SK-N-SH (cell line): Measurements from ENCODE around the gene KCNV2. TPM values are rescaled to one million over a fixed set of nuclear protein-coding genes. Genes with fewer than 3 reads are reported as not detected.

ENCODE experiments used
- CTCF ChIA-PET: fragments of 300-600, 350-600 bp; formaldehyde crosslinking; extraction: SDS; loops from one replicate; lab custom pipeline; 2021; lab: Yijun Ruan, JAX
- POLR2A ChIA-PET: fragments of 350-600 bp; sonication (Branson Sonifier 250); formaldehyde crosslinking; extraction: SDS; loops from one replicate; lab custom pipeline; 2020; ENCODE audit warnings: antibody characterized with exemption, inconsistent platforms; lab: Yijun Ruan, JAX
- DNase-seq: peaks from one replicate; pipeline ENCODE4 v3.0.0; 2012
- H2AFZ ChIP-seq: fragments of 200-600 bp; sonication (generic); 2 replicates; pipeline ENCODE4 v1.8.1; 2016; ENCODE audit warnings: antibody characterized with exemption, mild to moderate bottlenecking, low read depth
- H3F3A ChIP-seq: fragments of 200-600 bp; sonication (generic); replicated peaks from 2 replicates; pipeline ENCODE3; 2016; ENCODE audit warnings: antibody characterized with exemption, mild to moderate bottlenecking; ENCODE audit not compliant: insufficient read depth
- H3K27ac ChIP-seq, 2 experiments: fragments of 200-500 bp in 1 of 2; fragments of 200-600 bp in 1 of 2; sonication (Bioruptor generic) in 1 of 2; sonication (generic), shearing (Covaris generic) in 1 of 2; 2 replicates each; pipeline versions ENCODE4 v1.5.1 to v1.6.1; 2014 to 2016; ENCODE audit warnings: low read depth in 2 of 2, inconsistent platforms in 1 of 2, low read length in 1 of 2, mild to moderate bottlenecking in 1 of 2, mixed read lengths in 1 of 2
- H3K27me3 ChIP-seq: fragments of 200-600 bp; sonication (generic), shearing (Covaris generic); 2 replicates; pipeline ENCODE4 v1.6.1; 2016; ENCODE audit warnings: mixed run types; ENCODE audit not compliant: insufficient read depth
- H3K36me3 ChIP-seq, 2 experiments: fragments of 200-500 bp in 1 of 2; fragments of 200-600 bp in 1 of 2; sonication (Bioruptor generic) in 1 of 2; sonication (generic) in 1 of 2; replicated peaks in 1 of 2; 2 replicates each; pipeline versions ENCODE3 to v1.5.1; 2014 to 2016; ENCODE audit warnings: low read length in 1 of 2, mild to moderate bottlenecking in 1 of 2; ENCODE audit not compliant: insufficient read depth in 2 of 2, control insufficient read depth in 1 of 2
- H3K4me1 ChIP-seq, 2 experiments: fragments of 200-500 bp in 1 of 2; fragments of 200-600 bp in 1 of 2; sonication (Bioruptor generic) in 1 of 2; sonication (generic), shearing (Covaris generic) in 1 of 2; 2 replicates each; pipeline versions ENCODE4 v1.5.1 to v1.6.1; 2014 to 2016; ENCODE audit warnings: low read depth in 1 of 2, low read length in 1 of 2, mixed run types in 1 of 2; ENCODE audit not compliant: insufficient read depth in 2 of 2, control insufficient read depth in 1 of 2
- H3K4me2 ChIP-seq: fragments of 200-600 bp; sonication (generic), shearing (Covaris generic); 2 replicates; pipeline ENCODE4 v1.6.1; 2017; ENCODE audit warnings: mixed run types
- H3K4me3 ChIP-seq, 2 experiments: fragments of 200-500 bp in 1 of 2; fragments of 200-600 bp in 1 of 2; sonication (Bioruptor generic) in 1 of 2; sonication (generic), shearing (Covaris generic) in 1 of 2; 2 replicates each; pipeline versions ENCODE4 v1.5.1 to v1.8.1; 2014 to 2016; ENCODE audit warnings: low read depth in 2 of 2, inconsistent platforms in 1 of 2, low read length in 1 of 2, mild to moderate bottlenecking in 1 of 2, mixed read lengths in 1 of 2, moderate library complexity in 1 of 2
- H3K79me2 ChIP-seq: fragments of 200-600 bp; sonication (generic); 2 replicates; pipeline ENCODE4 v1.8.1; 2017; ENCODE audit warnings: mild to moderate bottlenecking; ENCODE audit not compliant: insufficient read depth
- H3K9ac ChIP-seq: fragments of 200-600 bp; sonication (generic); 2 replicates; pipeline ENCODE4 v1.6.1; 2017; ENCODE audit warnings: mixed run types
- H3K9me2 ChIP-seq: fragments of 200-600 bp; sonication (generic); 2 replicates; pipeline ENCODE4 v1.6.1; 2017; ENCODE audit warnings: mixed run types
- H3K9me3 ChIP-seq: fragments of 200-600 bp; sonication (generic); 2 replicates; pipeline ENCODE4 v1.6.1; 2017; ENCODE audit warnings: mixed run types, mild to moderate bottlenecking, moderate library complexity
- H4K20me1 ChIP-seq: fragments of 200-600 bp; sonication (generic); 2 replicates; pipeline ENCODE4 v1.6.1; 2017; ENCODE audit warnings: mild to moderate bottlenecking, mixed run types; ENCODE audit not compliant: insufficient read depth
- CHD2 ChIP-seq: fragments of 150-350 bp; IDR thresholded peaks from 2 replicates; pipeline ENCODE4 v1.6.1; 2018; ENCODE audit warnings: low read length; ENCODE audit not compliant: partially characterized antibody
- CTCF ChIP-seq: fragments of 200-600 bp; sonication (generic); IDR thresholded peaks from 2 replicates; pipeline ENCODE4 v1.6.1; 2017; ENCODE audit warnings: antibody characterized with exemption, mild to moderate bottlenecking, moderate library complexity
- FOSL2 ChIP-seq: IDR thresholded peaks from 2 replicates; pipeline ENCODE4 v1.4.0; 2012; ENCODE audit warnings: low read depth, mild to moderate bottlenecking, moderate library complexity, borderline replicate concordance
- GABPA ChIP-seq: IDR thresholded peaks from 2 replicates; pipeline ENCODE4 v1.4.0; 2012; ENCODE audit warnings: low read depth, mild to moderate bottlenecking
- JUND ChIP-seq: IDR thresholded peaks from 2 replicates; pipeline ENCODE4 v1.4.0; 2012
- MXI1 ChIP-seq: IDR thresholded peaks from 2 replicates; pipeline ENCODE4 v1.6.1; 2012; ENCODE audit warnings: mild to moderate bottlenecking, low read depth, low read length, improper control_type of control experiment
- NFIC ChIP-seq: IDR thresholded peaks from 2 replicates; pipeline ENCODE4 v1.4.0; 2012; ENCODE audit warnings: borderline replicate concordance
- RAD21 ChIP-seq: IDR thresholded peaks from 2 replicates; pipeline ENCODE4 v1.6.1; 2012; ENCODE audit warnings: mild to moderate bottlenecking, low read length
- SMC3 ChIP-seq: IDR thresholded peaks from 2 replicates; pipeline ENCODE4 v1.6.1; 2012; ENCODE audit warnings: low read depth, low read length, improper control_type of control experiment
- USF1 ChIP-seq: IDR thresholded peaks from 2 replicates; pipeline ENCODE4 v1.4.0; 2012; ENCODE audit warnings: low read depth, borderline replicate concordance
- ZBTB33 ChIP-seq: IDR thresholded peaks from 2 replicates; pipeline ENCODE4 v1.4.0; 2012; ENCODE audit warnings: low read depth, borderline replicate concordance
- WGBS: methylation state at CpG from one replicate; pipeline ENCODE4 v1.1.6; 2017; ENCODE audit warnings: low lambda C conversion rate; 5-methylcytosine and 5-hydroxymethylcytosine counted together
- polyA plus RNA-seq, 3 experiments: library from polyadenylated mRNA; depleted of rRNA; stranded (reverse); fragments of >200 nt; gene quantifications; 2 replicates each; pipeline ENCODE4 v1.2.3, GENCODE V29; 2012
- TF ChIP-seq, protein P1 (sequence below): IDR thresholded peaks from 2 replicates; pipeline ENCODE4; 2012
- TF ChIP-seq, protein P2 (sequence below): fragments of 150-350 bp; IDR thresholded peaks from 2 replicates; pipeline ENCODE4 v1.6.1; 2016; ENCODE audit warnings: mild to moderate bottlenecking, low read depth, low read length

The KCNV2 gene
- polyA plus RNA-seq, 1 of the 3 experiments (the other 2 are of a cell fraction): not detected

DNA sequence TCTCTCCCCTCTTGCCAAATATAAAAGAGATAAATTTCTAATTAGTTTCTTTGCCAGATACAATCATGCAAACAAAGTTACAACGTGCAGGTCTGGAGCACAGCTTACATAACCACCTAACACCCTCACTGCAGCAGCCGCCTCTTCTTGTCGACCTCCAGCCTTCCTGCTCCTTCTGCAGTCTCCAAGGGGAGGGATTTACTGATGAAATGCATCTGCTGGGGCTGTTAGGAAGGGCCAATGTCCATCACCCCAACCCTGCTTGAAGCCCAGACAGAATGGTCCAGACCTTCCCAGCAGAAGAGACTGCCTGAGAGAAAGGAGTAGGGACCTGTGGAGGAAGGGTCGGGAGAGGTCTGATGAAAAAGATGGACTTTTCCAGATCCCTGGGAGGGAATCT is 15.2 kb downstream of the KCNV2 start:
- Histone ChIP-seq H3K27me3 (no peaks in the 10 kb centered on the region), H3K79me2 (no peaks in the 10 kb centered on the region), H3K4me2 (no peak overlapping the region), H3K9me2 (no peaks in the 10 kb centered on the region), H3K4me3 (no peak overlapping the region), H3F3A (no peaks in the 10 kb centered on the region), H3K4me1 (peaks cover 7% of the 10 kb centered on the region in 2 experiments; a peak in 1 of 4 replicates), H4K20me1 (no peaks in the 10 kb centered on the region), H2AFZ (no peak overlapping the region), H3K9me3 (no peaks in the 10 kb centered on the region), H3K27ac (no peak overlapping the region), H3K36me3 (no peaks in the 10 kb centered on the region), H3K9ac (no peak overlapping the region)
- ChIA-PET CTCF (interaction anchor here (1.0 to 1.5 kb wide), 4 partner anchors 11 to 600 kb away, joined by 3 to 5 read pairs (median 4); partner anchors contain the start of gene KCNV2), POLR2A (no interaction called here)
- DNase-seq: no peak
- no peak for TF ChIP-seq GABPA
- TF ChIP-seq USF1: no peak
- TF ChIP-seq NFIC: no peak
- no peak for TF ChIP-seq CTCF
- TF ChIP-seq ZBTB33: no peak
- no peak for TF ChIP-seq RAD21
- TF ChIP-seq JUND: no peak
- no peak for TF ChIP-seq MXI1
- WGBS: 79% methylated on average over 4 of the region's 4 CpGs

GRCh38 chr9:2740616-2741015 is 23.3 kb downstream of the KCNV2 start:
- H3F3A ChIP-seq: no peaks in the 10 kb centered on the region
- CTCF ChIA-PET: interaction anchor here (3.2 kb wide), 1 partner anchor 12 kb away, joined by 30 read pairs; no protein-coding TSS in a partner anchor
- H3K9me3 ChIP-seq: no peaks in the 10 kb centered on the region
- no peak overlapping the region for H3K27ac ChIP-seq
- H3K27me3 ChIP-seq: no peaks in the 10 kb centered on the region
- no peaks in the 10 kb centered on the region for H3K9me2 ChIP-seq
- no peak for TF ChIP-seq FOSL2
- no peak for TF ChIP-seq SMC3
- TF ChIP-seq, protein P1, sequence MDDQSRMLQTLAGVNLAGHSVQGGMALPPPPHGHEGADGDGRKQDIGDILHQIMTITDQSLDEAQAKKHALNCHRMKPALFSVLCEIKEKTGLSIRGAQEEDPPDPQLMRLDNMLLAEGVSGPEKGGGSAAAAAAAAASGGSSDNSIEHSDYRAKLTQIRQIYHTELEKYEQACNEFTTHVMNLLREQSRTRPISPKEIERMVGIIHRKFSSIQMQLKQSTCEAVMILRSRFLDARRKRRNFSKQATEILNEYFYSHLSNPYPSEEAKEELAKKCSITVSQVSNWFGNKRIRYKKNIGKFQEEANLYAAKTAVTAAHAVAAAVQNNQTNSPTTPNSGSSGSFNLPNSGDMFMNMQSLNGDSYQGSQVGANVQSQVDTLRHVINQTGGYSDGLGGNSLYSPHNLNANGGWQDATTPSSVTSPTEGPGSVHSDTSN: no peak
- TF ChIP-seq USF1: no peak
- no peak for TF ChIP-seq CHD2
- no peak for TF ChIP-seq GABPA
- TF ChIP-seq, protein P2, sequence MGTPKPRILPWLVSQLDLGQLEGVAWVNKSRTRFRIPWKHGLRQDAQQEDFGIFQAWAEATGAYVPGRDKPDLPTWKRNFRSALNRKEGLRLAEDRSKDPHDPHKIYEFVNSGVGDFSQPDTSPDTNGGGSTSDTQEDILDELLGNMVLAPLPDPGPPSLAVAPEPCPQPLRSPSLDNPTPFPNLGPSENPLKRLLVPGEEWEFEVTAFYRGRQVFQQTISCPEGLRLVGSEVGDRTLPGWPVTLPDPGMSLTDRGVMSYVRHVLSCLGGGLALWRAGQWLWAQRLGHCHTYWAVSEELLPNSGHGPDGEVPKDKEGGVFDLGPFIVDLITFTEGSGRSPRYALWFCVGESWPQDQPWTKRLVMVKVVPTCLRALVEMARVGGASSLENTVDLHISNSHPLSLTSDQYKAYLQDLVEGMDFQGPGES: no peak
- H3K36me3 ChIP-seq: peaks cover 0 to 6% of the 10 kb centered on the region in 2 experiments
- peaks cover 0 to 2% of the 10 kb centered on the region in 2 experiments; a peak in 2 of 4 replicates for H3K4me1 ChIP-seq
- H3K4me3 ChIP-seq: no peak overlapping the region
- no peak overlapping the region for H2AFZ ChIP-seq
- POLR2A ChIA-PET: no interaction called here
- H3K9ac ChIP-seq: no peak overlapping the region
- H3K79me2 ChIP-seq: no peaks in the 10 kb centered on the region
- H4K20me1 ChIP-seq: no peaks in the 10 kb centered on the region
- H3K4me2 ChIP-seq: no peak overlapping the region
- no peak for DNase-seq
